HG02981 (cell line): ENCODE data around the gene BAIAP2L1.

Source experiments
- ATAC-seq: cut with Tn5 transposase; IDR thresholded peaks from one replicate; pipeline ENCODE4 v1.9.1; 2021; ENCODE audit warnings: mild to moderate bottlenecking, moderate library complexity; ENCODE audit not compliant: unreplicated experiment

BAIAP2L1 gene

GRCh38 chr7:98360221-98361130 lies 40.4 kb downstream of the BAIAP2L1 start:
- no peak for ATAC-seq

- ATAC-seq, result no peak
Observed at GRCh38 chr7:98359395-98359794, 41.5 kb downstream of the BAIAP2L1 start.

- ATAC-seq, result no peak
Observed at GRCh38 chr7:98358706-98359105, 42.2 kb downstream of the BAIAP2L1 start.

DNA sequence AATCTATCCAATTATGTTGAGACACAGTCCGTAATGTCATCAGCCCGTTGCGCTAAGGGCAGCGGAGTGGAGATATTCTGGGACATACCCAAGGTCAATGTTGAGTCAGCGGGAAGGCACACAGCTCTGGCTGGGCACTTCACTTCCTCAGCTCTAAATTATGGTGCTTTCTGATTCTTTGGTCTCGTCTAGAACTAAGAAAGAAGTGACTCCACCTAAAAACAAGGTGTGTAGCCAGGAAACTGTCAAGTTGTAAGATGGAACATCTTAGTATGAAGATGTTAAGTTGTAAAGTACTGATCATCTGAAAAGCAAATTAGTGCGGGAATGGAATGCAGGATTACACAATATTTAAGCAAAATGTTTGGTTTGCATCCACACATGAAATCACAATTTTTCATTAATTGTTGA lies 43.1 kb downstream of the BAIAP2L1 start:
- ATAC-seq, result no peak

- no peak for ATAC-seq
Observed at GRCh38 chr7:98355250-98355538, 45.7 kb downstream of the BAIAP2L1 start.

GRCh38 chr7:98354511-98355249 lies 46.2 kb downstream of the BAIAP2L1 start:
- ATAC-seq, result no peak

GRCh38 chr7:98354052-98354451 lies 46.8 kb downstream of the BAIAP2L1 start:
- no peak for ATAC-seq

DNA sequence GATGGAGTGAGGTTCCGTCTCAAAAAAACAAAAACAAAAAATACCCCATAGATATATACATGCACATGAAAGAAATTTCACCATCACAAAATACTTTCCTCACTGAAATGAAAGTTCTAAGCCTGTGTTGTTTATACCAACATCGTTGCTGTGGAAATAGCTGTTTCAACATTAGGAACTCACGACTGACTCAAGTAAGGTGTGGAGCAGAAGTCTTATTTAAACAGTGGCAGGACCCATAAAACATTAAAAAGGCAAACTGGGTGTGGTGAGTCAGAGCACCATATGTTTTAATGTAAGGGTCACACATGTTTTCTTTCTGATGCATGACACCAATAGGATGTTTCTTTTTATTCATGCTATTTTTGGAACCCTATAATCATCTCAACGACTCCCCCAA lies 48.3 kb downstream of the BAIAP2L1 start:
- no peak for ATAC-seq

DNA sequence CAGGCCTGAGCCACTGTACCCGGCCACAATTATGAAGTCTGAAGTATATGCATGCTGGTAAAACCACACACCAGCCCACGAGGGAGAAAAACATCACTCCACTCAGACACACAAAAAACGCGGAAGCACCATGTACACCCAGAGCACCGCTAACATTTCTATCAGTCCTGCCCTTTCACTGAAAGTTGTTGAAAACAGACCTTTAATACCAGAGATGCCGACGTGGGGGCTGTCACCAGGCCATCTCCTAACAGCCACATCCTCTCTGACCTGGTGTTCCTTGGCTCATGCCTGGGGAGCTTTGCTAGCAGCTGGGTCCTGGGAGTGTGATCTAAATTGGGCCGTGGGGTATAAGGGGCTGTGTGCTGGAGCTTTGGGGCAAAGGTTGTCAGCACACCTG lies 49.8 kb downstream of the BAIAP2L1 start:
- ATAC-seq, result no peak

- ATAC-seq, result no peak
Observed at GRCh38 chr7:98348726-98349474, 52.0 kb downstream of the BAIAP2L1 start.

DNA sequence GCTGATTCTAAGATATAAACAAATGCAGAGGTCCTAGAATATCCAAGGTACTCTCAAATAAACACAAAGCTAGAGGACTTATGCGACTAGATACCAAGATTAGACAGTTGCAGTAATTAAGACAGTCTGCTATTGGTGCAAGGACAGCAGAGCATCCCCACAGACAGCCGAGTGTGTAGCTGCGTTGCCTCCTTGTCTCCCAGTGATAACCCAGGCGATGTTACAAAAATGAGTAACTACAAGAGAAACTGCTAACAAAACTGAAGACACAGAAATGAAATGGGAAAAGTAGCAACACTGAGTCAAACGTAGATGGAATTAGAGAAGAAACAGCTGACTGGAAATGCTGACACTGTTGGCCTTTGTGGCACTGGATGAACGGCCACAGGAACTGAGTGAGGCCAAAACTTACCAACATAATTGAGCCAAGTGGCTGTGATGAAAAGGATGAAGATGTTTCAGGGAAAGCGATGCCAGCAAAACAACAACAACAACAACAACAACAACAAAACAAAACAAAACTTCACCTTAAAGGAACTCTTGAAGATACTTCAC lies 54.3 kb downstream of the BAIAP2L1 start:
- no peak for ATAC-seq

DNA sequence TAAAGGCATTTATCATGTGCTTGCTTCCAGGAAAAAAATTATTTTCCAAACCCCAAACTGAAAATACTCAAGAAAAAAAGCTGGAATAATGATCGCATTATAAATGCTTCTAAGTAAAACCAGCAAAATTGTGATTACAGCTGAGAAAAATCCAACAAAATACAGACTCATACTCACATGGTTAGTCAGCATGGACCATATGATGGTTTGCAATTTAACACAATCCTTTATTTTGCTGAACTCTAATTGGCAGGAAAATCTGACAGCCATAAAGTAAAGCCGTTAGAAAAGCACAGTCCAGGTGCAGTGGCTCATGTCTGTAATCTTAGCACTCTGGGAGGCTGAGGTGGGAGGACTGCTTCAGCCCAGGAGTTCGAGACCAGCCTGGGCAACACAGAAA lies 59.8 kb downstream of the BAIAP2L1 start:
- no peak for ATAC-seq

GRCh38 chr7:98339043-98339442 lies 61.8 kb downstream of the BAIAP2L1 start:
- no peak for ATAC-seq

DNA sequence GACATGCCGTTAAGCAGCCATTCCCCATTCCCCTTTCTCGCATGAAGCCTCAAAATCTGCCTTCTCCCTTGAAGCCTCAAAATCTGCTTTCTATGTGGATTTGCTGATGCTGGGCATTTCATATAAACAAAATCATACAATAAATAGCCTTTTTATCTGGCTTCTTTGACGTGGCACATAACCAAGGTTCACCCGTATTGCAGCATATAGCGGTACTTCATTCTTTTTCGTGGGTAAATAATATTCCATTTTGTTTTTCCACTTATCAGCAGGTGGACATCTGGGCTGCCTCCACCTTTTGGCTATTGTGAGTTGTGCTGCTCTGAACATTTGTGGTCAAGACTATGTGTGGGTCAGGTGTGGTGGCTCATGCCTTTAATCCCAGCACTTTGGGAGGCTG lies 62.4 kb downstream of the BAIAP2L1 start:
- ATAC-seq, result no peak

DNA sequence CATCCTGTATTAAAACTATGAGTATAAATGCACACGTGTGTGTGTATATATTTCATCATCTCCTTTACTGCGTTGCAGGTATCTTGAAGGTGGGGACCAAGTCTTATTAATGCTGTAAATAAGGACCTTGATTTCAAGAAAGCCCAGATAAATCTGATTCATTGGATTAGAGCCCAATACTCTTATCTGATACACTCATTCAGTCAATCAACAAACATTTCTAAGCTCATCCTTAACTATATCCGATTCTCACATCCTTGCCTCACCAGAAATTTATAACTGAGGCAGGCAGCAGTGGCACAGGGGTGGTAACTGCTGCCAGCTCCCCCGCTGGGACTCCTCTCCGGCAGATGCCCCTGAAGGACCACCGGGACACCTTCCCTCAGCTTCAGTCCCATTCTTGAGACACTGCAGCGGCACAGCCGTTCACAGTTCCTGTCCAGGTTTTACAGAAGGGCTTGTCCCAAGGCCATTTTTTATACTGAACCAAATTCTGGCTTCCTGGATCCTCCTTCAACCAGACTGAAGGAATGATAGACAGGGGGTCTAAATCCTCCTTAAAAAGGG lies 65.4 kb downstream of the BAIAP2L1 start:
- no peak for ATAC-seq

DNA sequence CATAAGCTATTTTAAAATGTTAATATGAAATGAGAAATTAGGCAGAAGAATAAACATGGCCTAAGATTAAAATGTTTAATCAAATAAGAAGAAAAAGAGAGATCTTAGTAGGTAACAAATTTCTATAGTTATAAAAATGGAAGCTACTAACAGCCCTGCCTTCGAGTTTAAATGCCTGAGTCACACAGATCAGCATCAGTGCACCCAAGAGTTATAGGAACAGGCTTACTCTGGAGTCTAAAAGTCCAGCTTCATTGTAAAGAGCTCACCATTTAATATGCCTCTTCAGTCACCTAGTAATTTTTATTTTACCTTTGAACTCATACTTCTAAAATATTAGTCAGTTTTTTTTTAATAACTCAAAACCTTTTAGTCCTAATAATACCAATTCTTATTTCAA lies 66.8 kb downstream of the BAIAP2L1 start:
- ATAC-seq, result no peak

- no peak for ATAC-seq
Observed at GRCh38 chr7:98330926-98331529, 69.9 kb downstream of the BAIAP2L1 start.

DNA sequence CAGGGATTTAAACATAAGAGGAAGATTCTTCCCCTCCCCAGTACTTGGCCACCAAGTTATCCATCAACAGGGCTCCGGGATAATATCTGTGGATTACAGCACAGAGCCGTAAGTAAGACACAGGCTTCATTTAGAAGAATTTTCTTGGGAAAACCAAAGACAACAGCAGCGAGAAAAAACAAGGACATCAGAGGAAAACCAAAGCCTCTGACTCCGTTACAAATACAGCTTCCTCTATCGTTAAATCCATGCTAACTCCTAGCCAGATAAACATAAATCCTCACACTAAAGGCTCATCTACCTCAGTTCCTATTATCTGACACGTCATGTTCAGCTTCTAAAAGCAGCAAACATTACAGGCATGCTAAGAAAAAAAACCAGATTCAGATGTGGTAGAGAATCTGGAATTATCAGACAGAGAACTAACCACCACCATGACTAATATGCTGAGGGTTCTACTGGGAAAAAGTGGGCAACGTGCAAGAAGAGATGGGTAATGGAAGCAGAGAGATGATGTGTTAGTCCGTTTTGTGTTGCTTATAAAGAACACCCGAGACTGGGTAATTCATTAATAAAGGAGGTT lies 71.0 kb downstream of the BAIAP2L1 start:
- ATAC-seq, result no peak

- ATAC-seq, result no peak
Observed at GRCh38 chr7:98329100-98329790, 71.6 kb downstream of the BAIAP2L1 start.

GRCh38 chr7:98324782-98325181 lies 76.1 kb downstream of the BAIAP2L1 start:
- no peak for ATAC-seq
